Lower lobe of right lung (tissue), 2 donors: ENCODE results near the gene RGMB. TPM values are rescaled to one million over a fixed set of nuclear protein-coding genes. Genes with fewer than 3 reads are reported as not detected.
"Not testable (repeated sequence)": the region's sequence is repeated elsewhere in the genome, so short reads cannot be mapped to it uniquely, and the experiment has no call there.

Source experiments
- ATAC-seq, 2 donors: fragments of 200-7000 bp; cut with Tn5 transposase; one replicate each; pipeline ENCODE4 v1.9.1; 2020 to 2022; ENCODE audit warnings: mild to moderate bottlenecking in 2 of 2, moderate library complexity in 2 of 2
- DNase-seq: peaks from one replicate; pipeline ENCODE4 v3.0.0-alpha.2; 2020
- H3K27ac ChIP-seq: fragments of 200-600 bp; one replicate; pipeline ENCODE4 v1.8.0; 2022
- H3K27me3 ChIP-seq: fragments of 200-600 bp; one replicate; pipeline ENCODE4 v1.8.0; 2022; ENCODE audit warnings: low read depth
- H3K36me3 ChIP-seq: fragments of 200-600 bp; one replicate; pipeline ENCODE4 v1.8.0; 2022; ENCODE audit warnings: mild to moderate bottlenecking
- H3K4me1 ChIP-seq: fragments of 200-600 bp; one replicate; pipeline ENCODE4 v1.8.0; 2022
- H3K4me3 ChIP-seq: fragments of 200-600 bp; one replicate; pipeline ENCODE4 v1.8.0; 2022; ENCODE audit warnings: mild to moderate bottlenecking
- H3K9me3 ChIP-seq: fragments of 200-600 bp; one replicate; pipeline ENCODE4 v1.8.0; 2022
- intact Hi-C: fragments of 100-400 bp; cut with DNase I; formaldehyde crosslinking; loops from one replicate; pipeline ENCODE4 v1.11.0; 2022
- total RNA-seq: library from RNA; stranded (reverse); fragmentation: NEBNext Ultra II Directional; extraction: Animal tissue kit (Norgen Biotek cat#: 25700); gene quantifications from one replicate; pipeline ENCODE4 v1.2.1, GENCODE V29; 2021
- TF ChIP-seq, protein P1 (sequence below): fragments of 200-600 bp; IDR thresholded peaks from one replicate; pipeline ENCODE4 v1.8.0; 2022; ENCODE audit warnings: antibody characterized with exemption, mild to moderate bottlenecking
- donor health status: DM: no; HTN: yes; CAD: no; lungs with severe emphysema.

Gene RGMB
- total RNA-seq, 1 donor from 2014 or later = 22.9 TPM

DNA sequence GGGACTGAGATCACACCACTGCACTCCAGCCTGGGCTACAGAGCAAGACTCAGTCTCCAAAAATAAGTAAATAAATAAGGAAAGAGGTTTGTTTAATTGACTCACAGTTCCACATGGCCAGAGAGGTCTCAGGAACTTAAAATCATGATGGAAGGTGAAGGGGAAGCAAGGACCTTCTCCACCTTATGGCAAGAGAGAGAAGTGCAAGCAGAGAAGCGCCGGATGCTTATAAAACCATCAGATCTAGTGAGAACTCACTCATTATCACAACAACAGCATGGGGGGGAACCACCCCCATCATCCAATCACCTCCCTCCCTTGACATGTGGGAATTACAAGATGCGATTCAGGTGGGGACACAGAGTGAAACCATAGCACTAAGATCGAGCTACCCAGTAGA, 22.8 kb upstream of the RGMB start:
- DNase-seq (no peak), ATAC-seq (no peak)
- Histone ChIP-seq H3K36me3 (no peaks in the 10 kb centered on the region), H3K4me3 (no peak overlapping the region), H3K27me3 (no peaks in the 10 kb centered on the region), H3K9me3 (peaks cover 5% of the 10 kb centered on the region), H3K4me1 (no peaks in the 10 kb centered on the region), H3K27ac (no peak overlapping the region)
- TF ChIP-seq, protein P1, sequence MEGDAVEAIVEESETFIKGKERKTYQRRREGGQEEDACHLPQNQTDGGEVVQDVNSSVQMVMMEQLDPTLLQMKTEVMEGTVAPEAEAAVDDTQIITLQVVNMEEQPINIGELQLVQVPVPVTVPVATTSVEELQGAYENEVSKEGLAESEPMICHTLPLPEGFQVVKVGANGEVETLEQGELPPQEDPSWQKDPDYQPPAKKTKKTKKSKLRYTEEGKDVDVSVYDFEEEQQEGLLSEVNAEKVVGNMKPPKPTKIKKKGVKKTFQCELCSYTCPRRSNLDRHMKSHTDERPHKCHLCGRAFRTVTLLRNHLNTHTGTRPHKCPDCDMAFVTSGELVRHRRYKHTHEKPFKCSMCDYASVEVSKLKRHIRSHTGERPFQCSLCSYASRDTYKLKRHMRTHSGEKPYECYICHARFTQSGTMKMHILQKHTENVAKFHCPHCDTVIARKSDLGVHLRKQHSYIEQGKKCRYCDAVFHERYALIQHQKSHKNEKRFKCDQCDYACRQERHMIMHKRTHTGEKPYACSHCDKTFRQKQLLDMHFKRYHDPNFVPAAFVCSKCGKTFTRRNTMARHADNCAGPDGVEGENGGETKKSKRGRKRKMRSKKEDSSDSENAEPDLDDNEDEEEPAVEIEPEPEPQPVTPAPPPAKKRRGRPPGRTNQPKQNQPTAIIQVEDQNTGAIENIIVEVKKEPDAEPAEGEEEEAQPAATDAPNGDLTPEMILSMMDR = no peak
- intact Hi-C loops = no loop called here

DNA sequence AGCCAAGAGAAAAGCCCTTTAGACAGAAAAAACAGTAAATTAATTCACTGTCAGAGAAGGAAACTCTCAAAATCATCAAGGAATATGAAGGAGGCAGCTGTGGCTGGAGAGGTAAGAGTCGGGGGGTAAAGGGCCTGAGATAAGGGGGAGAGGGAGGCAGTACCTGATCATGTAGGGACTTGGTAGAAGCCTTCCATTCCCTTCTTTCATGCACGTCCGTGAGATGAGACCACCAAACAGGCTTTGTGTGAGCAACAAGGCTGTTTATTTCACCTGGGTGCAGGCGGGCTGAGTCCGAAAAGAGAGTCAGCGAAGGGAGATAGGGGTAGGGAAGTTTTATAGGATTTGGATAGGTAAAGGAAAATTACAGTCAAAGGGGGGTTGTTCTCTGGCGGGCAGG, 21.1 kb upstream of the RGMB start:
- H3K4me1 ChIP-seq, H3K27me3 ChIP-seq, H3K4me3 ChIP-seq, intact Hi-C loops, H3K9me3 ChIP-seq, H3K27ac ChIP-seq, DNase-seq, H3K36me3 ChIP-seq, ATAC-seq: not testable (repeated sequence)

DNA sequence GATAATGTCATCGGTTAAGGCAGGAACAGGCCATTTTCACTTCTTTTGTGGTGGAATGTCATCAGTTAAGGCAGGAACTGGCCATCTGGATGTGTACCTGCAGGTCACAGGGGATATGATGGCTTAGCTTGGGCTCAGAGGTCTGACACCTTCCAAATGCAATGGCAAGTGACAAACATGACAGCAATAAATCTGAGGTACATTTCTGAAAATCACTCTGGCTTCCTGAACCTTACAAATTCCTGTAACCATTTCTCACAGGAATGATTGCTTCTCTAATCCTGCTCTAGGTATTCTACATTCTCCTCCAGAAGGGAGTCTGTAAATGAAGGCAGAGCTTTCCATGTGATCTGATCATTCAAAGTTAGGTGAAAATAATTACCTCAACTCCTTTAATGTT, 20.7 kb upstream of the RGMB start:
- DNase-seq, H3K27ac ChIP-seq, H3K36me3 ChIP-seq, intact Hi-C loops, ATAC-seq, H3K4me1 ChIP-seq, H3K4me3 ChIP-seq, H3K27me3 ChIP-seq, H3K9me3 ChIP-seq: not testable (repeated sequence)

DNA sequence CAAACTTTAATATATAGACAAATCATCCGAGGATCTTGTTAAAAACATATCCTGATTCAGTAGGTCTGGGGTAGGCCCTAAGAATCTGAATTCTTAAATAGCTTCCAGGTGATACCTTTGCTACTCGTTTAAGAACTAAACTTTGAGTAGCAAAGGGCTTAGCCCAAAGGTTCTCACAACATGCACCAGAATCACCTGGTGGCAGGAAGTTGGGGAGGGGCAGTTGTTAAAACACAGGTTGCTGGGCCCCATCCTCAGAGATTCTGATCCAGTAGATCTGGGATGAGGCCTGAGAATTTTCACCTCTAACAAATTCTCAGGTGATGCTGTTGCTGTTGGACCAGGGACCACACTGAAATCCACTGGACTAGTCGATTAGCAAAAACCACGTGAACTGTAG, 20.0 kb upstream of the RGMB start:
- Histone ChIP-seq H3K4me3 (no peak overlapping the region), H3K9me3 (no peaks in the 10 kb centered on the region), H3K27ac (no peak overlapping the region), H3K4me1 (no peaks in the 10 kb centered on the region), H3K36me3 (no peaks in the 10 kb centered on the region), H3K27me3 (no peaks in the 10 kb centered on the region)
- intact Hi-C loops = no loop called here
- DNase-seq (no peak), ATAC-seq (no peak)
- TF ChIP-seq, protein P1 = no peak

DNA sequence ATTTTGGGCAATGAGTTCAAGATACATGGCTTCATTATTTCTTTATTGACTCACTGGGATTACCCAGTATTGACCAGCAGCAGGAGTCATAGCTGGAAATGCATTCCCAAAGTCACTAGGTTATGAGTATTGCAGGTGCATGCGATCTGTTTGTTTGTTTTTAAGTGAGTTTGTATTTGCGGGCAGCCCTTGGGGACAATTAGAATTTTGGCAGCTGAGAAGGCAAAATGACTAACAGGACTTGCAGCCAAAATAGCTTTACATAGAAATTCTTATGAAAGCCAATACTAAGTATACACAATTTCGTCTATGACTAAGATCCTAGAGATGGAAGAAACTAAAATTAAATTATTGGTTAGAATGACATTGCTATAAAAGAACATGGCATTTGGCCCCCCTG, 18.1 kb upstream of the RGMB start:
- TF ChIP-seq, protein P1 = no peak
- DNase-seq (no peak), ATAC-seq (no peak)
- Histone ChIP-seq H3K4me1 (no peaks in the 10 kb centered on the region), H3K36me3 (no peaks in the 10 kb centered on the region), H3K27me3 (no peaks in the 10 kb centered on the region), H3K4me3 (no peak overlapping the region), H3K9me3 (no peaks in the 10 kb centered on the region), H3K27ac (no peak overlapping the region)
- intact Hi-C loops = no loop called here

DNA sequence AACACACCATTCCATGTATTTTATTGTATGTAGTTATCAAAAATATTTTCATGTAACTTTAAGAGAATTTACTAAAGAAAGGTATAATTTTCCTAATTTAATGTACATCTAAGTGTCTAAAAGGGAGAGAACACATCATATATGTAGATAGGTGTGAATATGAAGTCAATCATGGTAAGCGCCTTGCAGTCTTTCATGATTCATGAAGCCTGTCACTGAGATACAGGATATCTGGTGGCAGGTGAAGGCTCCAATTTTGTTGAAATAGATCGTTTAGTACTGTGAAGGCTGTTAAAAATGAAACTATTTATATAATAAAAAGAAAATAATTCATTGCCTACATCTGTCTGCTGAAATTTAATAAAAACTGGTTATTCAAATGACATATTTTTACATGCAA, 15.5 kb upstream of the RGMB start:
- Histone ChIP-seq H3K4me1 (no peaks in the 10 kb centered on the region), H3K27ac (no peak overlapping the region), H3K27me3 (no peaks in the 10 kb centered on the region), H3K36me3 (no peaks in the 10 kb centered on the region), H3K4me3 (no peak overlapping the region), H3K9me3 (no peaks in the 10 kb centered on the region)
- intact Hi-C loops = no loop called here
- TF ChIP-seq, protein P1 = no peak
- no peak for DNase-seq
- no peak for ATAC-seq

DNA sequence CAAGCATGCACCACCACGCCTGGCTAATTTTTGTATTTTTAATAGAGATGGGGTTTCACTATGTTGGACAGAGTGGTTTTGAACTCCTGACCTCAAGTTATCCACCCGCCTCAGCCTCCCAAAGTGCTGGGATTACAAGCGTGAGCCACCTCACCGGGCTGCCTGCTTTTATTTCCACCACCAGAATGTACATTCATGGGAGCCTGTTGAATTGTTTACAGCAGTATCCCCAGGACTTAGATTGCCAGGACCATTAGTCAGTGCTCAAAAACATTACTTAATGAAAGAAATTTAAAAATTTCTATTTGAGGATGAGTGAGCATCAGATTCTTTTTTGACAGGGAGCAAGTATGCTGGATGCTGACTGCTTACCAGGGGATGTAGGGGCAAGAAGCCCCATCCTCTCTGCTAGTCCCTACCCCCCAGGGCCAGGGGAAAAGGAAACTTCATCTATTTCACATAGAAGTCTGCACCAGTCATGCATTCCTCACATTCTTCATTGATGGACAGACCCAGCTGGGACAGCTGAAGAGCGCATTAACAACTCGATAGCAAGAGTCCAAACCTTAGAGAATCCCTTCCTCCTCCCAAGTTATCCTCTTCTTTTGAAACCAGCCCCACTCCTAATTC, 10.3 kb upstream of the RGMB start:
- no peak for ATAC-seq
- DNase-seq = no peak
- peaks cover 2% of the 10 kb centered on the region for H3K4me1 ChIP-seq
- no peak overlapping the region for H3K27ac ChIP-seq
- H3K9me3 ChIP-seq = no peaks in the 10 kb centered on the region
- H3K4me3 ChIP-seq = no peak overlapping the region
- H3K27me3 ChIP-seq = no peaks in the 10 kb centered on the region
- H3K36me3 ChIP-seq = no peaks in the 10 kb centered on the region
- TF ChIP-seq, protein P1 = no peak
- intact Hi-C loops = no loop called here
